Iris pigment epithelial cell (primary cell): ENCODE measurements around the gene ERRFI1.

Experiments used
- DNase-seq: peaks from one replicate; pipeline ENCODE4 v3.0.0-alpha.2; 2011; ENCODE audit warnings: low read depth

ERRFI1 gene

DNA sequence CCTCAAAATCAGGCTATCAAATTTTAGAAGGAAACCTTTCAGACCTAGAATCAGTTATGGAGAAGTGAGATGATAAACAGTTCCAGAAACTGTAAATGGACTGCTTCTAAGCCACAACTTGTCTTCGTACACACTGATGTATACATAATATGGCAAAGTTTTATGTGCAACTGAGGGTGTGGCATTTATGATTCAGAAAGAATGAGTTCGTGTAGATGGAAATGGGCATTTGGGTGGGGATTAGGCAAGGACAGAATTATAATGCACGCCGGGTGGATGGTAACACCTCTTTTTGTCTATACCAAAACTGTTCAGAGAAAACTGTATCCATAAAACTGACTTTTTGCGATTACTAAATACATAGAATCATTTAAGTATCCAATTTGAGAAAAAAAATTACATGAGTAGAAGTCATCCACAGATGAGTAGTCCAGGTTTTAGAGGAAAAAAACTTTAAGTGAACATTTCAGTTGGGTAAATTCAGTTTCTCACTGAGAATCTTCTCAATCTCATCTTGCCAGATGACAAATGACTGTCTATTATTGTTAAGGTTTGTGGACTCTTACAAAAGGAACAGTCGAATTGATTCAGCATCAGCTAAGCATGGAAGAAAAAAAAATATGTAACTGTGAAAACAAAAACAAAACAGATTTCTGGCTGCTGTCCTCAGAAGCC is 22.5 kb downstream of the ERRFI1 start:
- DNase-seq = peak; percentile 24

DNA sequence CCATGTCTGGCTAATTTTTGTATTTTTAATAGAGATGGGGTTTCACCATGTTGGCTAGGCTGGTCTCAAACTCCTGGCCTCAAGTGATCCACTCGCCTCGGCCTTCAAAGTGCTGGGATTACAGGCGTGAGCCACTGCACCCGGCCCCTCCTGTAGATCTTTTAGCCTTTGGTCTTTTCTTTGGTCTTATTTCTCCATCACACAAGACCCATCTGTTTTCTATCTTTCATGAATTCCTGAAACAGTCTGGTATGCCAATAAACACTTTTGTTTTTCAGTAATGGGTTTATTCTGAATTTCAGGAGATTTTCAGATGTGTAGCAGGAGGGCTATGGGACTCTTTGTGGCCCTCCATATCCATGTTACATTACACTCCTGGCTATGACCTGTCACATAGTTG is 23.2 kb downstream of the ERRFI1 start:
- peak; percentile 27 for DNase-seq

DNA sequence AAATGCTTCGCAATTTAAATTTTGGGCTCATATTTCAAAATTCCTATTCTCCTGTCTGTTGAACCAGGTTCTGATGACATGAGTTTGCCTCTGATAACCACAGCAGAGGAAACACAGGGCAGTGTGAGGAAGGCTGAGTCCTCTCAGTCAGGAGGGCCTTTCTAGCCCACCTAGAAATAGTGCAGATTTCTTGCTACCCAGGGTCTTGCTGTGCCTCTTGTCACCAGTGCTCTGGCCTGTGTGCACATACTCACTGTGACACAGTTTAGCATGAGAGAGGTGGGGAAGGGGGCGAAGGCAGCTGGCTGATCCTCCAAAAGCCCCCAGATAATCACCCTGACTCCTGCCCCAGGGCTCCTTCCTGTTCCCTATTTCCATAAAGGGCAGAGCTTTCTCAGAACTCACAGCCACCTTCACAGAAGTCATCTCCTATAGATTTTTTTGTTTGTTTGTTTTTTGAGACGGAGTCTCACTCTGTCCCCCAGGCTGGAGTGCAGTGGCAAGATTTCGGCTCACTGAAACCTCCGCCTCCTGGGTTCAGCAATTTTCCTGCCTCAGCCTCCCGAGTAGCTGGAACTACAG is 23.7 kb downstream of the ERRFI1 start:
- DNase-seq = peak; percentile 39

DNA sequence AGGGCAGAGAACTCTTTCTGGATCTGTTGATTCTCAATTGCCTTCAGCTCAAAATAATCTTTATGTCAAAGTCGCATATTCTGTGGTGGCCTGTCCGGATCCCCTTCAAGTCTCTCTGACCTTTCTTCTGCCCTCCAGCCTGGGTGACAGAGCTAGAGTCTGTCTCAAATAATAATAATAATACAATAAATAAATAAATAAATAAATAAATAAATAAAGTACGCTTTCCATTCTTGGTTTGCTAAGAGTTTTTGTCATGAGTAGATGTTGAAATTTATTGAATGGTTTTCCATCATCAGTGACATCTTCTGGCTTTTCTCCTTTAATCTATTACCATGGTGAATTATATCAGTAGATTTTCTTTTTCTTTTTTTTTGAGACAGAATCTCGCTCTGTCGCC is 30.7 kb downstream of the ERRFI1 start:
- no peak for DNase-seq

DNA sequence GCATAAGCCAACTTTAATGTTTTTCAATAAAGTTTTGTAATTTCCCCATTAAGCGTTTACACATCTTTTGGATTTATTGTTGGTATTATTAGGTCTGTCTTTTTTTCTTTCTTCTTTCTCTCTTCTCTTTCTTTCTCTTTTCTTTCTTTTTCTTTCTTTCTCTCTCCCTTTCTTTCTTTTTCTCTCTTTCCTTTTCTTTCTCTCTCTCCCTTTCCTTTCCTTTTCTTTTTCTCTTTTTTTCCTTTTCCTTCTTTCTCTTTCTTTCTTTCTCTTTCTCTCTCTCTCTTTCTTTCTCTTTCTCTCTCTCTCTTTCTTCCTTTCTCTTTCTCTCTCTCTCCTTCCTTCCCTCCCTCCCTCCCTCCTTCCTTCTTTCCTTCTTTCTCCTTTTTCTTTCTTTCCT is 31.3 kb downstream of the ERRFI1 start:
- DNase-seq = no peak

DNA sequence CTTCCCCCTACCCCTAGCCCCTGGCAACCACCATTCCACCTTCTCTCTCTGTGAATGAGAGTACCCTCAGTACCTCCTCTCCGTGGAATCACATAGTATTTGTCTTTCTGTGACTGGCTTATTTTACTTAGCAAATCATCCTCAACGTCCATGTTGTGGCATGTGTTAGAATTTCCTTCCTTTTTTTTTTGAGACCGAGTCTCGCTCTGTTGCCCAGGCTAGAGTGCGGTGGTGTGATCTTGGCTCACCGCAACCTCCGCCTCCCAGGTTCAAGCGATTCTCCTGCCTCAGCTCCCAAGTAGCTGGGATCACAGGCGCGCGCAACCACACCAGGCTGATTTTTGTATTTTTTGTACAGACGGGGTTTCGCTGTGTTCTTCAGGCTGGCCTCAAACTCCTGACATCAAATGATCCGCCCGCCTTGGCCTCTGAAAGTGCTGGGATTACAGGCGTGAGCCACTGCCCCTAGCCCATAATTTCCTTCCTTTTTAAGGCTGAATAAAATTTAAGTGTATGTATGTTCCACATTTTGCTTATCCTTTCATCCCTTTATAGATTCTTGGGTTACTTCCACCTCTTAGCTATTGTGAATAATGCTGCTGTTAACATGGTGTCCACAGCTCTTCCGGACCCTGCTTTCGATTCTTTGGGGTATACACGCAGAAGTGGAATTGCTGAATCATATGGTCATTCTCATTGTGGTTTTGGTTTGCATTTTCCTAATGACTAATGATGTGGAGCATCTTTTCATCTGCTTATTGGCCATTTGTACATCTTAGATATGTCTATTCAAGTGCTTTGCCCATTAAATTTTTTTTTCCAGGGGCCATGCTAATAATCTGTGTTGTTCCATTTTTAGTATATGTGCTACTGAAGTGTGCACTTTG is 32.3 kb downstream of the ERRFI1 start:
- DNase-seq = peak; percentile 93

DNA sequence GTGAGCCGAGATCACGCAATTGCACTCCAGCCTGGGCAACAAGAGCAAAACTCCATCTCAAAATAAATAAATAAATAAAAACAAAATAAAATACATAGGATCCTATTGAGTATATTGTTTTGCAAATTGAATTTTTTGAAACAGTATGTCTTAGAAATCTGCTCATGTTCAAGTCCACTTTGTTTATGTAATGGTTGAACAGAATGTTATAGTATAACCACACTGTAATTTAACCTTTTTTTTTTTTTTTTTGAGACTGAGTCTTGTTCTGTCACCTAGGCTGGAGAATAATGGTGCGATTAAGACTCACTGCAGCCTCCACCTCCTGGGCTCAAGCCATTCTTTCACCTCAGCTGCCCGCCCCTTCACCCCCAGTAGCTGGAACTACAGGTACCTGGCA is 33.2 kb downstream of the ERRFI1 start:
- DNase-seq = no peak

DNA sequence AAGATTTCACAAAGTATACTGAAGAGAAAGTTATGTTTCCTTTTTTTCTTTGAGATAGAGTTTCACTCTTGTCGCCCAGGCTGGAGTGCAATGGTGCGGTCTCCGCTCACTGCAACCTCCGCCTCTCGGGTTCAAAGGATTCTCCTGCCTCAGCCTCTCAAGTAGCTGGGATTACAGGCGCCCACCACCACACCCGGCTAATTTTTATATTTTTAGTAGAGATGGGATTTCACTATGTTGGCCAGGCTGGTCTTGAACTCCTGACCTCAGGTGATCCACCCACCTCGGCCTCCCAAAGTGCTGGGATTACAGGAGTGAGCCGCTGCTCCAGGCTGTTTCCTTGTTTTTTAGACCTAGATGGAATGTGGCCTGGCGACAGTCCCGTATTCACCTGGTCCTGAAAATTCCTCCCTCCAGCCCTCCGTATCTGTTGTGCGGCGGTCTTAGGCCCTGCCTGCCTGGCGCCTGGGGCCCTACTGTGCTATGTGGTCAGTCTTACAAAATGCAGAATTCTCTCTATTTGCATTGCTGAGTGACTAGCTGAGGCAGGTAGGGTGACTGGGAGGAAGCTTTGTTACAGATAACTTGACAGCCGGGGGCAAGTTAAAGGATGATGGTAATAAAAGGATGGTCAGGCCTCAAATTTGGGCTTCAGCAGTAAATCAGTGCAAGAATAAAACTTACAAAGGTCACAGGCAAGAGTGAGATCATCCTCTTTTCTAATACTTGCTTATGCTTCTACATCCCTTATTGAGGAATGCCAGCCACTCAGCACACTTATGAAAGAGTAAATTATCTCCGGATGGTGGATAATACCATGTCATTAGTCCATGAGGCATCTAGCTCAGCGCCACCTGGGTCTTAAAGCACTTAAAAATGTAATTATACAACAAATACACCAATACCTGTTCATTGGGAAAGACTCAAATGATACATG is 34.3 kb downstream of the ERRFI1 start:
- DNase-seq = no peak

DNA sequence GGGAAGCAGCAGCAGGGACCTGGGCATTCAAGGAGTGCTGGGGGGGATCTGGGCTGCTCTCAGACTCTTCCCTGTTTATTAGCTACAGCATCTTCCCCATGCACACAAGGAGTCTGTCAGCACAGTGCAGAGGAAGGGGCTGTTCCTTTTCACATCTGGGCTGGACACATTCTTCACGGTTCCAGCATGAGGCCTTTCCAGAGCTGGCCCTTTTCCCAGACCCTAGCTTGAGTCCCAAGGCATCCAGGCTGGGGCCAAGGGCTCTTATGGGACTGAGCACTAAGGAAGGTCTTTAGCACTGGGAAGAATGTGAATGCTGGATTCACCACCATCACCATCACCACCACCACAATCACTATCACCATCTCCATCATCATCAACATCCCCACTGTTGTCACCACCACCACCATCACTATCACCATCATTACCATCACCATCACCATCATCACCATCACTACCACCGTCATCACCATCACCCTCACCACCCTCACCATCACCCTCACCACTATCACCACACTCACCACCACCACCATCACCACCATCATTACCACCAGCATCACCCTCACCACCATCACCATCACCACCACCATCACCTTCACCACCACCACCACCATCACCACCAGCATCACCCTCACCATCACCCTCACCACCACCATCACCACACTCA is 36.2 kb downstream of the ERRFI1 start:
- no peak for DNase-seq

DNA sequence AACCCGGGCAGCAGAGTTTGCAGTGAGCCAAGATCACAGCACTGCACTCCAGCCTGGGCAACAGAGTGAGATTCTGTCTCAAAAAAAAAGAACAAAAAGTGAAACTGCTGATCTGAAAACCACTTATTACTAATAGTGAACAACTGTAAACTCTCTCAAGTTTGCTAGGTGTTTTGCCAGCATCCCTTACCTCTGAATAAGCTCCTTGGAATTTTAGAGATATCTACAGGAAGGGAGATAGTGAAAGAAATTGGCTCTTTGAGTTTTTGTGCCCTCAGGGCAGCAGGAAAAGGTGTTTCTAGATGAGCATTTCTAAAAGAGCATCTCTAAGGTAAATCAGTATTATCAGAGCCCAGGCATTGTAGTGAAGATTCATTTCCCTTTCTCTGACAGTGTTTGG is 37.5 kb downstream of the ERRFI1 start:
- DNase-seq = no peak

DNA sequence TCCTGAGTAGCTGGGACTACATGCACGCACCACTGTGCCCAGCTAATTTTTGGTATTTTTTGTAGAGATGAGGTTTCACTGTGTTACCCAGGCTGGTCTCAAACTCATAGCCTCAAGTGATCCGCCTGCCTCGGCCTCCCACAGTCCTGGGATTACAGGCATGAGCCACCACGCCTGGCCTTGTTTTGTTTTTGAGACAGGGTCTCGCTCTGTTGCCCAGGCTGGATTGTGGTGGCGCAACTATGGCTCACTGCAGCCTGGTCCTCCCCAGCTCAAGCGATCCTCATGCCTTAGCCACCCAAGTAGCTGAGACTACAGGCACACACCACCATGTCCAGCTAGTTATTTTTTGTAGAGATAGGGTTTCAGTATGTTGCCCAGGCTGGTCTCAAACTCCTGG is 38.6 kb downstream of the ERRFI1 start:
- no peak for DNase-seq

DNA sequence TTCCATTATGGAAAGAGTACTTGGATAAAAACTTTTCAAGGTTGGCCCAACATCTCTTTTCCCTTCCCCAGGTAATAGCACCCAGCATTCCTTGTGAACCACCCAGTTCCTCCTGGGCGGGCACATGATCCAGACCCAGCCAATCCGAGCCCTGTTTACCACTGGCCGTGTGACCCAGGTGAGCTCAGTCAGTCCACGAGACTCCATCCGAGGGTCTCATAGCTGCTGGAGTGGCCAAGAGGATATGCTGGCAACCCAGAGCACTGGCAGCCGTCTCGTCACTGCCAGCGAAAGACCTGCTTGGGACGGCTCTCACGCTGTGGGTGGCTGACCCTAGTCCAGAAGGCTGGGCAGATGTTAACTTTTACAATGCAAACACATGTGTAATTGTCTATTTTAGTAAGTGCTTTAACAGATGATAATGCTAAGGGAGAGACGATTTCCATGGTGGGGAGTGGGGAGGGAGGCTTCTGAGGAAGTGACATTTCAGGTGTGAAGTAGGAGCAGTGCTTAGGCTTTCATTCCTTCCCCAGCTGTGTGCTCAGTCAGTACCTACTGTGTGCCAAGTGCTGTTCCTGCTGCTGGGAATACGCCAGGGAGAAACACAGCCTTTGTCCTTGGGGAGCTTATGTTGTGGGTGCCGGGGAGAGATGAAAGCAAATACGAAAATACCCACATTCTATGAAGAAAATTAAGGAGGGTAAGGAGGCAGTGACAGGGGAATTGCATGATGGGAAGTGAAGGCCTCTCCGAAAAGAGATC is 40.1 kb downstream of the ERRFI1 start:
- DNase-seq = no peak

DNA sequence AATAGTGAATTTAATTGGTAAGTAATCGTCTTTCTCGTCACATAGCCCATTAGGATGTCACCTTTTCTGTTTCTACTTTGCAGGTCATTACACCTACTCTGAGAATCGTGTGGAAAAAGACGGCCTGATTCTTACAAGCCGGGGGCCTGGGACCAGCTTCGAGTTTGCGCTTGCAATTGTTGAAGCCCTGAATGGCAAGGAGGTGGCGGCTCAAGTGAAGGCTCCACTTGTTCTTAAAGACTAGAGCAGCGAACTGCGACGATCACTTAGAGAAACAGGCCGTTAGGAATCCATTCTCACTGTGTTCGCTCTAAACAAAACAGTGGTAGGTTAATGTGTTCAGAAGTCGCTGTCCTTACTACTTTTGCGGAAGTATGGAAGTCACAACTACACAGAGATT is 41.3 kb downstream of the ERRFI1 start:
- no peak for DNase-seq

DNA sequence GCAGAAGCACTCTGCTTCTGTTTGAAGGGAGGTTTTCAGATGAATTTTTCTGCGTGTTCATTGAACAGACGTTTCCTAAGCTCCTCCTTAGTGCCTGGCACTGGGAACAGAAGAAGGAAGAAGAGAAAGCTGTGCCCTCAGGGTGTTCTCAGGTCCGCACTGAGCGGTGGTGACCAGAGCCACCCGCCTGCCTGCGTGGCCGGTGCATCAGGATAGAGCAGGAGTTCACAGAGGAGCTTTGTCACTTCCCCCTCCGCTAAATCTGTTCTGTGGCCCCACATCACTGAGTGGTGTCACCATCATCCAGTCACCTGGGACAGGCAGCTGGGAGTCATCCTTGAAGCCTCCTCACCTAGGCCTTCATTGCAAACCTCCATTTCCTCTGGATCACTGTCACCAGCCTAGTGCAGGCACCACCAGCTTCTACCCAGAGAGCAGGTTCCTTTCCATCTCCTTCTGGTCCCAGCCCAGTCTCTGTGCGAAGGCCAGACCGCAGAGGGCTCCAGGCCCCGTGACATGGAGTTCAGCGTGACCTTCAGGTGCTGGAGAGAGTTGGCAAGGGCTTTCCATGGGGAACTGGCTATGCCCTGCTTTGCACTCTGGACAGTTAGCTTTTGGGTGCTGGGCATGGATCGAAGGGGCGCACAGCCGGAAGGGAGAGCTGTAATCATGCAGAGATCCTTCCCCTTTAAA is 42.9 kb downstream of the ERRFI1 start:
- DNase-seq = no peak

DNA sequence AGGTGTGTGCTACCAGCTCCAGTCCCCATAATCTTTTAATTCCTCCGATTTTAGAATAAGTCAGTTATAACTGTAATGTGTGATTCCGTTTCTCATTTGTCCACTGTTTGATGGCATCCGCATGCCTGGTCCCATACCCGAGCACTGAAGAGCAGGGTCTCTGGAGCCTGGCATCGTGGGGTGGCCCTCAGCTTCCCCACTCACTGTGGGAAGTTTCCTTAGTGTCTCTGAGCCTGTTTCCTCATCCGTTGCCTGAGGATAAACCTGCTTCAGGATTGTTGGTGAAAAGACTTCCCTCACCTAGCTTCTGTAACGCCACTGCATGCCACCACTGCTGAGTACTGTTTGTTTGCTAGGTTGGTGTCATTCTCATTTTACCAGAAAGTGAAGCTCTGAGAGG is 45.1 kb downstream of the ERRFI1 start:
- no peak for DNase-seq

DNA sequence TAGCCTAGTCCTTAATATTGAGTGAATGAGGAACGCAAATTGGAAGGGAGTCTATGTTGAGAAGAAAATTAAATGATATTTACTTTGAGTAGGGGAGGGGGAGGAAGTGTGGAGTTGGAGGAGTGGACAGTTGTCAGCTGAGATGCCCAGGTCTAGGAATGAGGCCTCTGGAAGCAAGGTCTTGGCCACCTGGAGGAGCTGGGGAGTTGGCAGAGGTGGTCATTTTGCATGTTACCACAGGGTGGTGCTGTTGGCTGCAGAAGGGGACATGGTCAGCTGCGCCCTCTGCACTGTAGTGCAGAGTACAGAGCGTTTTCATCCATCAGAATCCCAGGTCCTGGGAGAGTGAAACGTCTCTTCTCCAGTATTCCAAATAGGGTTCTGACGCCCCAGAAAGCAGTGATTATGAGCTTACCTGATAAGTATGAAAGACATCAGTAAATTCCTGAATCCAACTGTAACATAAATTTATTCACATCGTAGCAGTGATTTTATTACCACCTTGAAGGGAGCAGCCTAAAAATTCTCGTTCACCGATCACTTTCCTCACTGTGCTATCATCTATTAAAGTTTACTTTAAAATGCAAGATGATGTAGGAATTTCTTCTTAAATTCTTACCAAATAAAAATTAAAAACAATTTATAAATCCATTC is 50.8 kb downstream of the ERRFI1 start:
- DNase-seq = peak; percentile 77

DNA sequence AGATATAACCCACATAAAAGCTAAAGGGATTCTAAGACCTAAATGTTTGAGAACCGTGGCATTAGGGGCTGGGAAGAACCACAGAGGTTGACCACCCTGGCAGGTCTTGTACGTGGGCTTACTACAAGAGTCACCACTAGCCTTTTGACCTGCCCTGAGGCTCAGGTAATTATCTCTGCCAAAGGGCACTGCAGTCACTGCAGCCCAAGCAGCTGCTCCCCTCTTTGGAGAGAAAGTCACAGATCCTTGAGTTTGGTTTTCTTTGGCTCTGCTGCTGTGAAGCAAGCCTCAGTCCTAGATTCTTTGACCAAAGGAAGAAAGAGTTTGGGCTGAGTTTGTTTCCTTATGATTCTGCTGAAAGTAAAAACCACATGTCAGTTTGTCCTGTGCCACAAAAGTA is 53.0 kb downstream of the ERRFI1 start:
- DNase-seq = no peak

DNA sequence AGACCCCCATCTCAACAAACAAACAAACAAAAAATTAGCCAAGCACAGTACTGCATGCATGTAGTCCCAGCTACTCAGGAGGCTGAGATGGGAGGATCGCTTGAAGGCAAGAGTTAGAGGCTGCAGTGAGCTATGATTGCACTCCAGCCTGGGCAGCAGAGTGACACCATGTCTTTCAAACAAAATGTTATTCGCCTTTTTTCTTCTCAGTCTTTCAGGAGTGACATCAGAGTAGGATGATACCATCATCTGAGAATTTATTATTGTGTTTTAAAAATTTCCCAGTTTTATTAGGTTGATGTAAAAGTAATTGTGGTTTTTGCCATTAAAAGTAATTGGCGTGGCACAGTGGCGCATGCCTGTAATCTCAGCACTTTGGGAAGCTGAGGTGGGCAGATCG is 53.8 kb downstream of the ERRFI1 start:
- DNase-seq = no peak

DNA sequence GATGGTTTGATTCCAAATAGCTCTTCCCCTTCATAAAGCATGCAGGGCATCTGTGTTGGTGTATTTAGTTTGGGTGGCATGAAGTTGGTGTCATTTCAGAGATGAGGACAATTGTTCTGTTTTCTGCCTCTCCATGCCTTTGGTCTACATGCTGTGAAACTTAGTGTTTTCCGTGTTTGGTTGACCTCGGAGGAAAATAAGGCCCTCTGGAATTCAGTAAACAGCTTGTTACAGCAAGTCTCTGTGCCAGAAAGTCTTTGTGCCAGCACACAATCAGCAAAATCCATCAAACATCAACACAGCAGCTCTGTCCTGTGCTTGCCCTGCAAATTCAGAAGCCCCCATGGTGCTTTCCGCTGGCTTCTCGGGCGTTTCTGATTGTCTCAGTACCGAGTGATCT is 55.1 kb downstream of the ERRFI1 start:
- DNase-seq = no peak

DNA sequence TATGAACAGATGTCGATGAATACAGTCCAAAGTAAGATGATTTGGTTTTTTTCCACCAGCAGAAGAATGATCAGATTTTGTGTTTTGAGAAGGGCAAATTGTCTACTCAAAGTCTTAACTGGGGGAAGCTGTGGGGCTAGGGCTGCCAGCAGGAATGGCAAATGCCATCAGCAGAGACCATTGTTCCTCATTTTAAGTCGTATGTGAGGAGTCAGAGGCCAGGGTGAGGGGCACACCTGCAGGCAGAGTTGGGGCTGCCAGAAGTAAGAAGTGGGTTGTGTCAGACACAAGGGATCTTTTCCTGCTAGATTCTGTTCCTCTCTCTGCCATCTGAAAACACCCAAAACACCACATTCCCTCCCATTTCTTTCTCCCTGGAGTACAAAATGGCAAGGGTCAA is 55.9 kb downstream of the ERRFI1 start:
- DNase-seq = no peak
